ENCODE data around the gene LRP4. TPM values are rescaled to one million over a fixed set of nuclear protein-coding genes. Genes with fewer than 3 reads are reported as not detected.
"Not testable (repeated sequence)": the region's sequence is repeated elsewhere in the genome, so short reads cannot be mapped to it uniquely, and the experiment has no call there.

The LRP4 gene
- total and polyA plus RNA-seq, 8 donors, result 1.3 to 27.0 (median 9.4) TPM

GRCh38 chr11:46942172-46942571 lies 23.8 kb upstream of the LRP4 start:
- intact Hi-C loops (cut with DNase I), result no loop called here
- H3K9me3 ChIP-seq, result no peaks in the 10 kb centered on the region
- 93 to 94% methylated on average over 6 of the region's 6 CpGs for whole genome bisulfite sequencing, 2 donors
- FAIRE-seq (no peak), DNase-seq (no peak), ATAC-seq (peak in 1 of 4 donors; percentile 34)
- H3K4me1 ChIP-seq, result peaks cover 3 to 6% (median 4%) of the 10 kb centered on the region in 3 donors
- H3K27ac ChIP-seq, result no peak overlapping the region
- H3K27me3 ChIP-seq, result no peaks in the 10 kb centered on the region
- no peaks in the 10 kb centered on the region for H3K36me3 ChIP-seq
- TF ChIP-seq, protein P1, sequence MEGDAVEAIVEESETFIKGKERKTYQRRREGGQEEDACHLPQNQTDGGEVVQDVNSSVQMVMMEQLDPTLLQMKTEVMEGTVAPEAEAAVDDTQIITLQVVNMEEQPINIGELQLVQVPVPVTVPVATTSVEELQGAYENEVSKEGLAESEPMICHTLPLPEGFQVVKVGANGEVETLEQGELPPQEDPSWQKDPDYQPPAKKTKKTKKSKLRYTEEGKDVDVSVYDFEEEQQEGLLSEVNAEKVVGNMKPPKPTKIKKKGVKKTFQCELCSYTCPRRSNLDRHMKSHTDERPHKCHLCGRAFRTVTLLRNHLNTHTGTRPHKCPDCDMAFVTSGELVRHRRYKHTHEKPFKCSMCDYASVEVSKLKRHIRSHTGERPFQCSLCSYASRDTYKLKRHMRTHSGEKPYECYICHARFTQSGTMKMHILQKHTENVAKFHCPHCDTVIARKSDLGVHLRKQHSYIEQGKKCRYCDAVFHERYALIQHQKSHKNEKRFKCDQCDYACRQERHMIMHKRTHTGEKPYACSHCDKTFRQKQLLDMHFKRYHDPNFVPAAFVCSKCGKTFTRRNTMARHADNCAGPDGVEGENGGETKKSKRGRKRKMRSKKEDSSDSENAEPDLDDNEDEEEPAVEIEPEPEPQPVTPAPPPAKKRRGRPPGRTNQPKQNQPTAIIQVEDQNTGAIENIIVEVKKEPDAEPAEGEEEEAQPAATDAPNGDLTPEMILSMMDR (IDR thresholded peaks at IDR 0.05), result no peak
- H3K4me3 ChIP-seq, result no peak overlapping the region

DNA sequence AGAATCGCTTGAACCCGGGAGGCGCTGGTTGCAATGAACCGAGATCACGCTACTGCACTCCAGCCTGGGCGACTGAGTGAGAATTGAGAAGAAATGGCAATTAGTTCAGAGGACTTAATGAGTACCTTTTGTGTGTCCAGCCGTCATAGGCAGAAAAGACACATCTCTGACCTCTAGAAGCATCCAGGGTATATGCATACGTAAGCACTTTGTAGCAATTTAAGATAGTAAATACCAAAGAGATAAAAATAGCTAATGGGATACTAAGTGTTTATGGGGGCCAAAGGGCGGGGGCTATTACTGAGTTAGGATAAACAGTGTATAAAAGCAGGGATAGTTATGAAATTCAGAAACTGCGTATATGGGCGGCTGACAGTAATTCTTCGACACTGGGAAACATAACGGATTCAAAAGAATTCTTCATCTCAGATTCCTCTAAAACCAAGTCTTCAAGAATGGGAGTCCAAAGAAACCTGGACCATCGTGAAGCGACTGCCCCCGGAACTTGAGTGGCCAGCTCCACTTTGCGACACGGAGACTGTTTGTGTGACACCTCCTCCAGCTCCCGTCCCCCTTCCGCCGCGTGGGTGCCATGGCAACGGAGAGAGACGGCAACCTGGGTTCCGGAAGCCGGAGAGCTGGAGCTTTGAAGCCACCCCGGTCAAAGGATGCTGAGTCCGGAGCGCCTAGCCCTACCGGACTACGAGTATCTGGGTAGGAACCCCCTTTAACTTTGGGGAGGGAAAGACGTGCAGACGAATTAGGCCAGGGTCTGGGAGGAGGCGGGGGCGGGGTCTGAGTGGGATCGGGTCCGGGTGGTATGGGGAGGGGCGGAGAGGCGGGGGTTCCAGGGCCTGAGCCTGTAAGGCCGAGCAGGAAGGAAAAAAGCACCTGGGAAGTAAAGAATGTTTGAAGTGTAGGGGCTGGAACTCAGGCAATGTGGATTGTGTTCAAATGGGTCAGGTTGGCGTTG lies 18.1 kb upstream of the LRP4 start, which contains the start of gene CSTPP1:
Gene CSTPP1, plus strand, starts transcription at position 624 of the 973 bp plus-strand sequence. Its CDS starts 45 bp downstream, at position 669.
- H3K27ac ChIP-seq, result peak within 1 kb of the TSS in 3 of 4 donors; percentile 20 to 44 (median 37)
- H3K9me3 ChIP-seq, result no peaks in the 10 kb centered on the region
- no peaks in the 10 kb centered on the region for H3K4me1 ChIP-seq
- TF ChIP-seq, protein P1 (IDR thresholded peaks at IDR 0.05), result no peak
- ATAC-seq (peak; percentile 100), DNase-seq (peak; percentile 93 to 99 (median 96)), FAIRE-seq (no peak)
- intact Hi-C loops (cut with DNase I), result no loop called here
- 17 to 18% methylated on average over 41 of the region's 41 CpGs for WGBS, 2 donors
- H3K27me3 ChIP-seq, result no peaks in the 10 kb centered on the region
- no peaks in the 10 kb centered on the region for H3K36me3 ChIP-seq
- H3K4me3 ChIP-seq, result peak within 1 kb of the TSS; percentile 18 to 63 (median 42)

DNA sequence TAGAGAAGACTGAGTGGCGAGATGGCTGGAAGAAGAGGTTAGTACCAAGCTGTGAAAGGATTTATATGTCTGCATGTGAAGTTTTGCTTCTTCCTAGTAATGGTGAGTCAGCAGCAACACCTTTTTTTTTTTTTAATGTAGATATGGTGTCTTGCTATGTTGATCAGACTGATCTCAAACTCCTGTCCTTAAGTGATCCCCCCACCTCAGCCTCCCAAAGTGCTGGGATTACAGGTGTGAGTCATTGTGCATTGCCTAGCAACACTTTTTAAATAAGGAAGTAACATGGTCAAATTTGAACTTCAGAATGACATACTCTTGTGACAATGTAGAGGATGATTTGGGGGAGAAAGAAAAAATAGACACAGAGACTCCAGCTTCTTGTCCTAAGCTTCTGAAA lies 11.7 kb upstream of the LRP4 start:
- no peak overlapping the region for H3K4me3 ChIP-seq
- WGBS, 2 donors, result 91 to 100% methylated on average over 1 of the region's 1 CpG
- no peaks in the 10 kb centered on the region for H3K36me3 ChIP-seq
- H3K27ac ChIP-seq, result peak overlapping the region in 2 of 4 donors; percentile 27 to 68
- peak in 2 of 6 donors; percentile 28 to 50 for DNase-seq
- peak; percentile 29 for FAIRE-seq
- no peaks in the 10 kb centered on the region for H3K27me3 ChIP-seq
- intact Hi-C loops (cut with DNase I), result no loop called here
- peaks cover 0 to 11% (median 0%) of the 10 kb centered on the region in 3 donors for H3K4me1 ChIP-seq
- TF ChIP-seq, protein P1 (IDR thresholded peaks at IDR 0.05), result no peak
- no peaks in the 10 kb centered on the region for H3K9me3 ChIP-seq
- peak; percentile 86 to 98 (median 94) for ATAC-seq

- peaks cover 0 to 11% (median 0%) of the 10 kb centered on the region in 3 donors for H3K4me1 ChIP-seq
- DNase-seq; FAIRE-seq; H3K4me3 ChIP-seq; H3K27ac ChIP-seq; ATAC-seq; H3K9me3 ChIP-seq; H3K36me3 ChIP-seq; H3K27me3 ChIP-seq; intact Hi-C loops (cut with DNase I): not testable (repeated sequence)
- WGBS, 2 donors, result 48 to 59% methylated on average over 1 of the region's 1 CpG
Observed at GRCh38 chr11:46928701-46929100, 10.4 kb upstream of the LRP4 start.

- H3K36me3 ChIP-seq; H3K27me3 ChIP-seq; H3K4me3 ChIP-seq; FAIRE-seq; DNase-seq; H3K9me3 ChIP-seq; H3K27ac ChIP-seq; intact Hi-C loops (cut with DNase I); ATAC-seq: not testable (repeated sequence)
- peaks cover 0 to 11% (median 0%) of the 10 kb centered on the region in 3 donors for H3K4me1 ChIP-seq
- WGBS, 2 donors, result 80 to 89% methylated on average over 4 of the region's 4 CpGs
Observed at GRCh38 chr11:46927928-46928327, 9.6 kb upstream of the LRP4 start.
